GM12878 (cell line): ENCODE data around the gene TRPM1. TPM values are rescaled to one million over a fixed set of nuclear protein-coding genes. Genes with fewer than 3 reads are reported as not detected.

Experiments
- MYB ChIP-seq: fragments of 150-350 bp; IDR thresholded peaks from 2 replicates; pipeline ENCODE4 v1.6.1; 2014; ENCODE audit warnings: mild to moderate bottlenecking, low read depth, low read length, borderline replicate concordance
- NFIC ChIP-seq: IDR thresholded peaks from 2 replicates; pipeline ENCODE4 v1.6.1; 2012; ENCODE audit warnings: low read depth, mild to moderate bottlenecking, inconsistent platforms, low read length, moderate library complexity
- NR2C1 ChIP-seq: fragments of 450-650 bp; IDR thresholded peaks from 2 replicates; pipeline ENCODE4 v1.6.1; 2017; ENCODE audit warnings: antibody characterized with exemption, mild to moderate bottlenecking, moderate library complexity
- SIX5 ChIP-seq: IDR thresholded peaks from 2 replicates; pipeline ENCODE4 v1.6.1; 2011; ENCODE audit warnings: mild to moderate bottlenecking, low read depth, low read length, moderate library complexity; ENCODE audit not compliant: severe bottlenecking
- YY1 ChIP-seq: IDR thresholded peaks from 2 replicates; pipeline ENCODE4 v1.6.1; 2011; ENCODE audit warnings: low read depth, mild to moderate bottlenecking, low read length
- polyA plus RNA-seq, 11 experiments: library from polyadenylated mRNA; depleted of rRNA in 4 of 11; unstranded in 6 of 11; stranded (reverse) in 5 of 11; fragments of >200 nt; fragmentation: Nextera tagmentation in 4 of 11; fragmentation: Illumina TruSeq in 1 of 11; extraction: Ambion mirVana in 4 of 11; extraction: Trizol in 1 of 11; gene quantifications; 1 replicate in 1 of 11; 2 replicates in 10 of 11; pipeline versions ENCODE4 v1.2.1 to v1.2.3, GENCODE V29; 2011 to 2016; ENCODE audit warnings: inconsistent platforms in 2 of 11, missing spikeins in 2 of 11, low read depth in 1 of 11
- total RNA-seq, 4 experiments: library from RNA; depleted of rRNA in 3 of 4; stranded (reverse); fragments of >200 nt in 3 of 4; fragmentation: Illumina TruSeq in 1 of 4; extraction: Trizol in 1 of 4; gene quantifications; 2 replicates each; pipeline versions ENCODE4 v1.2.1 to v1.2.3, GENCODE V29; 2013 to 2021
- TF ChIP-seq, protein P1 (sequence below): fragments of 450-650 bp; IDR thresholded peaks from 2 replicates; pipeline ENCODE4 v1.6.1; 2017; ENCODE audit warnings: mild to moderate bottlenecking, moderate library complexity
- TF ChIP-seq, protein P2 (sequence below): fragments of 450-650 bp; IDR thresholded peaks from 2 replicates; pipeline ENCODE4 v1.6.1; 2017; ENCODE audit warnings: mild to moderate bottlenecking, moderate library complexity
- TF ChIP-seq, protein P3 (sequence below): fragments of 150-350 bp; IDR thresholded peaks from 2 replicates; pipeline ENCODE4 v1.6.1; 2014; ENCODE audit warnings: mild to moderate bottlenecking, low read depth, low read length
- TF ChIP-seq, protein P4 (sequence below): fragments of 450-650 bp; conservative IDR thresholded peaks from 2 replicates; pipeline ENCODE4 v1.6.1; 2017; ENCODE audit warnings: mild to moderate bottlenecking, moderate library complexity

Gene TRPM1
- total and polyA plus RNA-seq, 10 of the 15 experiments (the other 5 are each of a cell fraction or from before 2014, with no cell fraction given), result 0.01 to 0.10 (median 0.05) TPM; not detected in 4

DNA sequence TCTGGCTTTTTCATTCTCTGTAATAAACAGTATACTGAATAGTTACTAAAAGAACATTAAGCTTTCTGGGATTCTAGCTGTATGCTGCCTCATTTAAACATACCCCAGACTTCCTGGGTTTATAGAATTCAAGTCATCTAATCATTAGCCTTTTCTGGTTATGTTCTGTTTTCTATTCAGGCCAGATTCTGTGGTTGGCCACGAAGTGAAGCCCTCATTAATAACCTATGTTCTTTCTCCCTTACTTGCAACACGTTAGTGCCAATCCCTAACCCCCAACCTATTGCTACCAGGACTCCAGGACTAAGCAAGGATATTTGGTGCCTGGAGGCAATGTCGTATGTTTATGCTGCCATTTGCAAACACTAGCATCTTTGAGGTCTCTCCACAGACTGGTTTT is 81.5 kb downstream of the TRPM1 start (continued):
- TF ChIP-seq SIX5 (no peak), NR2C1 (no peak), NFIC (no peak), MYB (no peak), YY1 (no peak)
- TF ChIP-seq, protein P1, sequence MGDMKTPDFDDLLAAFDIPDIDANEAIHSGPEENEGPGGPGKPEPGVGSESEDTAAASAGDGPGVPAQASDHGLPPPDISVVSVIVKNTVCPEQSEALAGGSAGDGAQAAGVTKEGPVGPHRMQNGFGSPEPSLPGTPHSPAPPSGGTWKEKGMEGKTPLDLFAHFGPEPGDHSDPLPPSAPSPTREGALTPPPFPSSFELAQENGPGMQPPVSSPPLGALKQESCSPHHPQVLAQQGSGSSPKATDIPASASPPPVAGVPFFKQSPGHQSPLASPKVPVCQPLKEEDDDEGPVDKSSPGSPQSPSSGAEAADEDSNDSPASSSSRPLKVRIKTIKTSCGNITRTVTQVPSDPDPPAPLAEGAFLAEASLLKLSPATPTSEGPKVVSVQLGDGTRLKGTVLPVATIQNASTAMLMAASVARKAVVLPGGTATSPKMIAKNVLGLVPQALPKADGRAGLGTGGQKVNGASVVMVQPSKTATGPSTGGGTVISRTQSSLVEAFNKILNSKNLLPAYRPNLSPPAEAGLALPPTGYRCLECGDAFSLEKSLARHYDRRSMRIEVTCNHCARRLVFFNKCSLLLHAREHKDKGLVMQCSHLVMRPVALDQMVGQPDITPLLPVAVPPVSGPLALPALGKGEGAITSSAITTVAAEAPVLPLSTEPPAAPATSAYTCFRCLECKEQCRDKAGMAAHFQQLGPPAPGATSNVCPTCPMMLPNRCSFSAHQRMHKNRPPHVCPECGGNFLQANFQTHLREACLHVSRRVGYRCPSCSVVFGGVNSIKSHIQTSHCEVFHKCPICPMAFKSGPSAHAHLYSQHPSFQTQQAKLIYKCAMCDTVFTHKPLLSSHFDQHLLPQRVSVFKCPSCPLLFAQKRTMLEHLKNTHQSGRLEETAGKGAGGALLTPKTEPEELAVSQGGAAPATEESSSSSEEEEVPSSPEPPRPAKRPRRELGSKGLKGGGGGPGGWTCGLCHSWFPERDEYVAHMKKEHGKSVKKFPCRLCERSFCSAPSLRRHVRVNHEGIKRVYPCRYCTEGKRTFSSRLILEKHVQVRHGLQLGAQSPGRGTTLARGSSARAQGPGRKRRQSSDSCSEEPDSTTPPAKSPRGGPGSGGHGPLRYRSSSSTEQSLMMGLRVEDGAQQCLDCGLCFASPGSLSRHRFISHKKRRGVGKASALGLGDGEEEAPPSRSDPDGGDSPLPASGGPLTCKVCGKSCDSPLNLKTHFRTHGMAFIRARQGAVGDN, result no peak
- TF ChIP-seq, protein P2, sequence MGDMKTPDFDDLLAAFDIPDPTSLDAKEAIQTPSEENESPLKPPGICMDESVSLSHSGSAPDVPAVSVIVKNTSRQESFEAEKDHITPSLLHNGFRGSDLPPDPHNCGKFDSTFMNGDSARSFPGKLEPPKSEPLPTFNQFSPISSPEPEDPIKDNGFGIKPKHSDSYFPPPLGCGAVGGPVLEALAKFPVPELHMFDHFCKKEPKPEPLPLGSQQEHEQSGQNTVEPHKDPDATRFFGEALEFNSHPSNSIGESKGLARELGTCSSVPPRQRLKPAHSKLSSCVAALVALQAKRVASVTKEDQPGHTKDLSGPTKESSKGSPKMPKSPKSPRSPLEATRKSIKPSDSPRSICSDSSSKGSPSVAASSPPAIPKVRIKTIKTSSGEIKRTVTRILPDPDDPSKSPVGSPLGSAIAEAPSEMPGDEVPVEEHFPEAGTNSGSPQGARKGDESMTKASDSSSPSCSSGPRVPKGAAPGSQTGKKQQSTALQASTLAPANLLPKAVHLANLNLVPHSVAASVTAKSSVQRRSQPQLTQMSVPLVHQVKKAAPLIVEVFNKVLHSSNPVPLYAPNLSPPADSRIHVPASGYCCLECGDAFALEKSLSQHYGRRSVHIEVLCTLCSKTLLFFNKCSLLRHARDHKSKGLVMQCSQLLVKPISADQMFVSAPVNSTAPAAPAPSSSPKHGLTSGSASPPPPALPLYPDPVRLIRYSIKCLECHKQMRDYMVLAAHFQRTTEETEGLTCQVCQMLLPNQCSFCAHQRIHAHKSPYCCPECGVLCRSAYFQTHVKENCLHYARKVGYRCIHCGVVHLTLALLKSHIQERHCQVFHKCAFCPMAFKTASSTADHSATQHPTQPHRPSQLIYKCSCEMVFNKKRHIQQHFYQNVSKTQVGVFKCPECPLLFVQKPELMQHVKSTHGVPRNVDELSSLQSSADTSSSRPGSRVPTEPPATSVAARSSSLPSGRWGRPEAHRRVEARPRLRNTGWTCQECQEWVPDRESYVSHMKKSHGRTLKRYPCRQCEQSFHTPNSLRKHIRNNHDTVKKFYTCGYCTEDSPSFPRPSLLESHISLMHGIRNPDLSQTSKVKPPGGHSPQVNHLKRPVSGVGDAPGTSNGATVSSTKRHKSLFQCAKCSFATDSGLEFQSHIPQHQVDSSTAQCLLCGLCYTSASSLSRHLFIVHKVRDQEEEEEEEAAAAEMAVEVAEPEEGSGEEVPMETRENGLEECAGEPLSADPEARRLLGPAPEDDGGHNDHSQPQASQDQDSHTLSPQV, result no peak
- TF ChIP-seq, protein P3, sequence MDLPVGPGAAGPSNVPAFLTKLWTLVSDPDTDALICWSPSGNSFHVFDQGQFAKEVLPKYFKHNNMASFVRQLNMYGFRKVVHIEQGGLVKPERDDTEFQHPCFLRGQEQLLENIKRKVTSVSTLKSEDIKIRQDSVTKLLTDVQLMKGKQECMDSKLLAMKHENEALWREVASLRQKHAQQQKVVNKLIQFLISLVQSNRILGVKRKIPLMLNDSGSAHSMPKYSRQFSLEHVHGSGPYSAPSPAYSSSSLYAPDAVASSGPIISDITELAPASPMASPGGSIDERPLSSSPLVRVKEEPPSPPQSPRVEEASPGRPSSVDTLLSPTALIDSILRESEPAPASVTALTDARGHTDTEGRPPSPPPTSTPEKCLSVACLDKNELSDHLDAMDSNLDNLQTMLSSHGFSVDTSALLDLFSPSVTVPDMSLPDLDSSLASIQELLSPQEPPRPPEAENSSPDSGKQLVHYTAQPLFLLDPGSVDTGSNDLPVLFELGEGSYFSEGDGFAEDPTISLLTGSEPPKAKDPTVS, result no peak
- TF ChIP-seq, protein P4, sequence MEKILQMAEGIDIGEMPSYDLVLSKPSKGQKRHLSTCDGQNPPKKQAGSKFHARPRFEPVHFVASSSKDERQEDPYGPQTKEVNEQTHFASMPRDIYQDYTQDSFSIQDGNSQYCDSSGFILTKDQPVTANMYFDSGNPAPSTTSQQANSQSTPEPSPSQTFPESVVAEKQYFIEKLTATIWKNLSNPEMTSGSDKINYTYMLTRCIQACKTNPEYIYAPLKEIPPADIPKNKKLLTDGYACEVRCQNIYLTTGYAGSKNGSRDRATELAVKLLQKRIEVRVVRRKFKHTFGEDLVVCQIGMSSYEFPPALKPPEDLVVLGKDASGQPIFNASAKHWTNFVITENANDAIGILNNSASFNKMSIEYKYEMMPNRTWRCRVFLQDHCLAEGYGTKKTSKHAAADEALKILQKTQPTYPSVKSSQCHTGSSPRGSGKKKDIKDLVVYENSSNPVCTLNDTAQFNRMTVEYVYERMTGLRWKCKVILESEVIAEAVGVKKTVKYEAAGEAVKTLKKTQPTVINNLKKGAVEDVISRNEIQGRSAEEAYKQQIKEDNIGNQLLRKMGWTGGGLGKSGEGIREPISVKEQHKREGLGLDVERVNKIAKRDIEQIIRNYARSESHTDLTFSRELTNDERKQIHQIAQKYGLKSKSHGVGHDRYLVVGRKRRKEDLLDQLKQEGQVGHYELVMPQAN, result no peak
- TF ChIP-seq, all 136 proteins: peak for 0
